ENCODE results near the gene HDGFL3. TPM values are rescaled to one million over a fixed set of nuclear protein-coding genes. Genes with fewer than 3 reads are reported as not detected.
"Not testable (repeated sequence)": the region's sequence is repeated elsewhere in the genome, so short reads cannot be mapped to it uniquely, and the experiment has no call there.

Gene HDGFL3
- total RNA-seq, 2 donors from 2014 or later = 9.2 to 13.6 TPM

- DNase-seq (no peak), ATAC-seq (no peak)
- intact Hi-C loops (cut with DNase I, micrococcal nuclease) = loop anchor here in 1 of 2 donors (10.0 kb wide), 1 partner anchor 196 kb away; no protein-coding TSS in a partner anchor
Measured at GRCh38 chr15:83200589-83200988, 7.0 kb downstream of the HDGFL3 start.

- intact Hi-C loops (cut with DNase I, micrococcal nuclease) = loop anchor here in 1 of 2 donors (10.0 kb wide), 1 partner anchor 195 kb away; no protein-coding TSS in a partner anchor
- no peak for DNase-seq
- no peak for ATAC-seq
Measured at GRCh38 chr15:83200162-83200561, 7.5 kb downstream of the HDGFL3 start.

- intact Hi-C loops (cut with DNase I, micrococcal nuclease) = no loop called here
- ATAC-seq (no peak), DNase-seq (no peak)
Measured at GRCh38 chr15:83199288-83199687, 8.3 kb downstream of the HDGFL3 start.

GRCh38 chr15:83198476-83198875, 9.1 kb downstream of the HDGFL3 start:
- DNase-seq (no peak), ATAC-seq (no peak)
- intact Hi-C loops (cut with DNase I, micrococcal nuclease) = no loop called here

- DNase-seq (no peak), ATAC-seq (no peak)
- intact Hi-C loops (cut with DNase I, micrococcal nuclease) = no loop called here
Measured at GRCh38 chr15:83194528-83194927, 13.1 kb downstream of the HDGFL3 start.

- no peak for ATAC-seq
Measured at GRCh38 chr15:83193721-83194120, 13.9 kb downstream of the HDGFL3 start.

GRCh38 chr15:83192742-83193141, 14.9 kb downstream of the HDGFL3 start:
- intact Hi-C loops (cut with DNase I, micrococcal nuclease) = no loop called here
- no peak for ATAC-seq
- DNase-seq = no peak

More at GRCh38 chr15:83193721-83194120, 13.9 kb downstream of the HDGFL3 start:
- intact Hi-C loops (cut with DNase I, micrococcal nuclease) = no loop called here
- no peak for DNase-seq

- no peak for DNase-seq
- intact Hi-C loops (cut with DNase I, micrococcal nuclease) = no loop called here
- ATAC-seq = no peak
Measured at GRCh38 chr15:83190450-83190849, 17.2 kb downstream of the HDGFL3 start.

- DNase-seq = no peak
- no peak for ATAC-seq
- intact Hi-C loops (cut with DNase I, micrococcal nuclease) = no loop called here
Measured at GRCh38 chr15:83185561-83185960, 22.1 kb downstream of the HDGFL3 start.

GRCh38 chr15:83178869-83179325, 28.7 kb downstream of the HDGFL3 start:
- intact Hi-C loops (cut with DNase I, micrococcal nuclease) = no loop called here
- ATAC-seq = no peak
- DNase-seq = no peak

GRCh38 chr15:83178390-83178789, 29.2 kb downstream of the HDGFL3 start:
- intact Hi-C loops (cut with DNase I, micrococcal nuclease) = no loop called here
- ATAC-seq (no peak), DNase-seq (no peak)

- DNase-seq (no peak), ATAC-seq (no peak)
- intact Hi-C loops (cut with DNase I, micrococcal nuclease) = no loop called here
Measured at GRCh38 chr15:83174891-83175290, 32.7 kb downstream of the HDGFL3 start.

- ATAC-seq (no peak), DNase-seq (no peak)
- intact Hi-C loops (cut with DNase I, micrococcal nuclease) = no loop called here
Measured at GRCh38 chr15:83170474-83171165, 37.0 kb downstream of the HDGFL3 start.

GRCh38 chr15:83169576-83169975, 38.0 kb downstream of the HDGFL3 start:
- ATAC-seq; intact Hi-C loops (cut with DNase I, micrococcal nuclease); DNase-seq: not testable (repeated sequence)

- no peak for ATAC-seq
- intact Hi-C loops (cut with DNase I, micrococcal nuclease) = no loop called here
- no peak for DNase-seq
Measured at GRCh38 chr15:83166830-83167229, 40.8 kb downstream of the HDGFL3 start.

- intact Hi-C loops (cut with DNase I, micrococcal nuclease) = no loop called here
- ATAC-seq (no peak), DNase-seq (no peak)
Measured at GRCh38 chr15:83166218-83166617, 41.4 kb downstream of the HDGFL3 start.

GRCh38 chr15:83164771-83165404, 42.7 kb downstream of the HDGFL3 start:
- DNase-seq (no peak), ATAC-seq (no peak)
- intact Hi-C loops (cut with DNase I, micrococcal nuclease) = no loop called here

GRCh38 chr15:83164111-83164770, 43.4 kb downstream of the HDGFL3 start:
- no peak for ATAC-seq

GRCh38 chr15:83163032-83163431, 44.6 kb downstream of the HDGFL3 start:
- ATAC-seq (no peak), DNase-seq (no peak)
- intact Hi-C loops (cut with DNase I, micrococcal nuclease) = no loop called here

More at GRCh38 chr15:83164111-83164770, 43.4 kb downstream of the HDGFL3 start:
- intact Hi-C loops (cut with DNase I, micrococcal nuclease) = no loop called here
- no peak for DNase-seq

GRCh38 chr15:83160741-83161140, 46.9 kb downstream of the HDGFL3 start:
- intact Hi-C loops (cut with DNase I, micrococcal nuclease) = no loop called here
- DNase-seq (no peak), ATAC-seq (no peak)

Measured in left colon (tissue), 2 donors.